Stimulated activated memory B cell treated with anti-CD40 and anti-IgM and Interleukin-4, amounts not matched to agents 10 μg/mL and 1 μg/mL and 100 μg/mL, for 72 hours (primary cell): Measurements from ENCODE around the gene HS3ST3B1.

ENCODE experiments used
- ATAC-seq: fragments of 150-1000 bp; cut with Tn5 transposase; 2 replicates; pipeline ENCODE4 v1.10.0; 2021
- H3K27ac Mint-ChIP-seq: one replicate; pipeline ENCODE4 v1.8.0; 2022; ENCODE audit warnings: mild to moderate bottlenecking, mixed read lengths
- H3K27me3 Mint-ChIP-seq: one replicate; pipeline ENCODE4 v1.8.0; 2022; ENCODE audit warnings: mixed read lengths
- H3K36me3 Mint-ChIP-seq: one replicate; pipeline ENCODE4 v1.8.0; 2022; ENCODE audit warnings: mixed read lengths
- H3K4me1 Mint-ChIP-seq: one replicate; pipeline ENCODE4 v1.8.0; 2022; ENCODE audit warnings: mixed read lengths
- H3K4me3 Mint-ChIP-seq: one replicate; pipeline ENCODE4 v1.8.0; 2022; ENCODE audit warnings: mild to moderate bottlenecking, moderate library complexity, mixed read lengths
- H3K9me3 Mint-ChIP-seq: one replicate; pipeline ENCODE4 v1.8.0; 2022; ENCODE audit warnings: mixed read lengths

HS3ST3B1 gene

GRCh38 chr17:14323522-14323981 is 22.7 kb downstream of the HS3ST3B1 start:
- peaks cover 6% of the 10 kb centered on the region for H3K4me1 Mint-ChIP-seq
- no peak overlapping the region for H3K27ac Mint-ChIP-seq
- ATAC-seq = no peak
- no peaks in the 10 kb centered on the region for H3K9me3 Mint-ChIP-seq
- H3K27me3 Mint-ChIP-seq = peaks cover 20% of the 10 kb centered on the region
- H3K4me3 Mint-ChIP-seq = no peak overlapping the region
- peaks cover 5% of the 10 kb centered on the region for H3K36me3 Mint-ChIP-seq

- no peak overlapping the region for H3K27ac Mint-ChIP-seq
- peaks cover 12% of the 10 kb centered on the region for H3K4me1 Mint-ChIP-seq
- no peak overlapping the region for H3K4me3 Mint-ChIP-seq
- H3K36me3 Mint-ChIP-seq = peaks cover 4% of the 10 kb centered on the region
- H3K9me3 Mint-ChIP-seq = peaks cover 3% of the 10 kb centered on the region
- H3K27me3 Mint-ChIP-seq = peaks cover 9% of the 10 kb centered on the region
- ATAC-seq = no peak
Observed at GRCh38 chr17:14325618-14326167, 24.8 kb downstream of the HS3ST3B1 start.

GRCh38 chr17:14329900-14330491 is 29.1 kb downstream of the HS3ST3B1 start:
- Mint-ChIP-seq H3K4me3 (no peak overlapping the region), H3K36me3 (peaks cover 4% of the 10 kb centered on the region), H3K4me1 (peaks cover 19% of the 10 kb centered on the region), H3K27ac (no peak overlapping the region), H3K27me3 (peaks cover 9% of the 10 kb centered on the region), H3K9me3 (peaks cover 3% of the 10 kb centered on the region)
- no peak for ATAC-seq

- ATAC-seq = no peak
- Mint-ChIP-seq H3K9me3 (peaks cover 3% of the 10 kb centered on the region), H3K27ac (no peak overlapping the region), H3K4me1 (peaks cover 20% of the 10 kb centered on the region), H3K36me3 (peaks cover 4% of the 10 kb centered on the region), H3K27me3 (peaks cover 9% of the 10 kb centered on the region), H3K4me3 (no peak overlapping the region)
Observed at GRCh38 chr17:14330492-14330962, 29.6 kb downstream of the HS3ST3B1 start.

GRCh38 chr17:14331225-14331981 is 30.5 kb downstream of the HS3ST3B1 start:
- Mint-ChIP-seq H3K27ac (no peak overlapping the region), H3K27me3 (peaks cover 9% of the 10 kb centered on the region), H3K9me3 (peaks cover 3% of the 10 kb centered on the region), H3K4me3 (no peak overlapping the region), H3K36me3 (peaks cover 4% of the 10 kb centered on the region), H3K4me1 (peaks cover 20% of the 10 kb centered on the region)
- no peak for ATAC-seq

- H3K27me3 Mint-ChIP-seq = peaks cover 9% of the 10 kb centered on the region
- H3K9me3 Mint-ChIP-seq = peaks cover 3% of the 10 kb centered on the region
- peaks cover 24% of the 10 kb centered on the region for H3K4me1 Mint-ChIP-seq
- peaks cover 4% of the 10 kb centered on the region for H3K36me3 Mint-ChIP-seq
- no peak overlapping the region for H3K27ac Mint-ChIP-seq
- ATAC-seq = no peak
- no peak overlapping the region for H3K4me3 Mint-ChIP-seq
Observed at GRCh38 chr17:14331982-14332298, 31.1 kb downstream of the HS3ST3B1 start.

- Mint-ChIP-seq H3K27me3 (peaks cover 9% of the 10 kb centered on the region), H3K36me3 (peaks cover 4% of the 10 kb centered on the region), H3K4me3 (no peak overlapping the region), H3K9me3 (peaks cover 3% of the 10 kb centered on the region), H3K27ac (no peak overlapping the region), H3K4me1 (peaks cover 27% of the 10 kb centered on the region)
- no peak for ATAC-seq
Observed at GRCh38 chr17:14332331-14332730, 31.4 kb downstream of the HS3ST3B1 start.

- Mint-ChIP-seq H3K36me3 (peaks cover 4% of the 10 kb centered on the region), H3K27ac (no peak overlapping the region), H3K4me1 (peaks cover 35% of the 10 kb centered on the region)
Observed at GRCh38 chr17:14333506-14333905, 32.6 kb downstream of the HS3ST3B1 start.

GRCh38 chr17:14334276-14334840 is 33.5 kb downstream of the HS3ST3B1 start:
- peaks cover under 1% of the 10 kb centered on the region for H3K36me3 Mint-ChIP-seq

More at GRCh38 chr17:14333506-14333905, 32.6 kb downstream of the HS3ST3B1 start:
- H3K9me3 Mint-ChIP-seq = peaks cover 3% of the 10 kb centered on the region
- H3K27me3 Mint-ChIP-seq = peaks cover 9% of the 10 kb centered on the region
- H3K4me3 Mint-ChIP-seq = no peak overlapping the region
- no peak for ATAC-seq

GRCh38 chr17:14334919-14335318 is 34.0 kb downstream of the HS3ST3B1 start:
- Mint-ChIP-seq H3K9me3 (no peaks in the 10 kb centered on the region), H3K27ac (peak overlapping the region; percentile 5), H3K4me1 (peaks cover 36% of the 10 kb centered on the region), H3K27me3 (peaks cover 11% of the 10 kb centered on the region), H3K36me3 (no peaks in the 10 kb centered on the region), H3K4me3 (no peak overlapping the region)
- ATAC-seq = no peak

More at GRCh38 chr17:14334276-14334840, 33.5 kb downstream of the HS3ST3B1 start:
- Mint-ChIP-seq H3K27me3 (peaks cover 9% of the 10 kb centered on the region), H3K27ac (no peak overlapping the region), H3K4me3 (no peak overlapping the region), H3K9me3 (no peaks in the 10 kb centered on the region), H3K4me1 (peaks cover 37% of the 10 kb centered on the region)
- no peak for ATAC-seq

GRCh38 chr17:14336418-14336817 is 35.5 kb downstream of the HS3ST3B1 start:
- Mint-ChIP-seq H3K9me3 (no peaks in the 10 kb centered on the region), H3K27me3 (peaks cover 26% of the 10 kb centered on the region), H3K4me3 (no peak overlapping the region), H3K27ac (peak overlapping the region; percentile 77), H3K36me3 (no peaks in the 10 kb centered on the region), H3K4me1 (peaks cover 46% of the 10 kb centered on the region)
- ATAC-seq = no peak

GRCh38 chr17:14337596-14338079 is 36.8 kb downstream of the HS3ST3B1 start:
- peaks cover 46% of the 10 kb centered on the region for H3K4me1 Mint-ChIP-seq
- peak overlapping the region; percentile 77 for H3K27ac Mint-ChIP-seq
- no peaks in the 10 kb centered on the region for H3K9me3 Mint-ChIP-seq
- peak; percentile 96 for ATAC-seq
- no peaks in the 10 kb centered on the region for H3K36me3 Mint-ChIP-seq
- peak overlapping the region; percentile 43 for H3K4me3 Mint-ChIP-seq
- H3K27me3 Mint-ChIP-seq = peaks cover 27% of the 10 kb centered on the region

GRCh38 chr17:14340857-14341754 is 40.2 kb downstream of the HS3ST3B1 start:
- no peak for ATAC-seq
- Mint-ChIP-seq H3K27me3 (peaks cover 29% of the 10 kb centered on the region), H3K4me3 (no peak overlapping the region), H3K9me3 (no peaks in the 10 kb centered on the region), H3K36me3 (no peaks in the 10 kb centered on the region), H3K4me1 (peaks cover 31% of the 10 kb centered on the region), H3K27ac (peak overlapping the region; percentile 48)

- H3K4me3 Mint-ChIP-seq = no peak overlapping the region
- ATAC-seq = no peak
- no peaks in the 10 kb centered on the region for H3K9me3 Mint-ChIP-seq
- no peak overlapping the region for H3K27ac Mint-ChIP-seq
- peaks cover 37% of the 10 kb centered on the region for H3K27me3 Mint-ChIP-seq
- H3K4me1 Mint-ChIP-seq = peaks cover 34% of the 10 kb centered on the region
- peaks cover 5% of the 10 kb centered on the region for H3K36me3 Mint-ChIP-seq
Observed at GRCh38 chr17:14341866-14342265, 41.0 kb downstream of the HS3ST3B1 start.
